H1 (cell line): ENCODE results near the gene ZNF644. TPM values are rescaled to one million over a fixed set of nuclear protein-coding genes. Genes with fewer than 3 reads are reported as not detected.

Experiments used
- CTCF ChIA-PET: fragments of 300-600 bp; sonication (Branson Sonifier 250); formaldehyde crosslinking; loops from one replicate; lab custom pipeline; 2021; ENCODE audit not compliant: partially characterized antibody; lab: Charles Lee
- POLR2A ChIA-PET: fragments of 300-600 bp; sonication (Branson Sonifier 250); formaldehyde crosslinking; loops from one replicate; lab custom pipeline; 2021; ENCODE audit warnings: inconsistent platforms; ENCODE audit not compliant: partially characterized antibody; lab: Charles Lee
- DNase-seq, 2 experiments: peaks; one replicate each; pipeline versions ENCODE4 v3.0.0 to v3.0.0-alpha.2; 2010 to 2022; ENCODE audit warnings: low spot score in 2 of 2, low read depth in 1 of 2, mixed read lengths in 1 of 2
- FAIRE-seq: peaks from 2 replicates; lab custom pipeline; 2011; peaks lifted over from hg19 to GRCh38; lab: Jason Lieb, UNC
- H2AFZ ChIP-seq: 2 replicates; pipeline ENCODE4 v1.8.1; 2012; ENCODE audit warnings: low read length, inconsistent platforms
- H2AK5ac ChIP-seq: 2 replicates; pipeline ENCODE4 v1.6.1; 2013; ENCODE audit warnings: low read depth, low read length
- H2BK120ac ChIP-seq: replicated peaks from 2 replicates; pipeline ENCODE3; 2013; ENCODE audit warnings: low read depth, low read length, inconsistent platforms
- H2BK12ac ChIP-seq: 2 replicates; pipeline ENCODE4 v1.6.1; 2013; ENCODE audit warnings: low read depth, low read length
- H2BK15ac ChIP-seq: 2 replicates; pipeline ENCODE4 v1.6.1; 2013; ENCODE audit warnings: low read length
- H2BK20ac ChIP-seq: 2 replicates; pipeline ENCODE4 v1.6.1; 2013; ENCODE audit warnings: low read length
- H2BK5ac ChIP-seq: 2 replicates; pipeline ENCODE4 v1.6.1; 2013; ENCODE audit warnings: low read depth, low read length
- H3K14ac ChIP-seq: 2 replicates; pipeline ENCODE4 v1.6.1; 2013; ENCODE audit warnings: inconsistent platforms; ENCODE audit not compliant: insufficient read length
- H3K18ac ChIP-seq: 2 replicates; pipeline ENCODE4 v1.6.1; 2013; ENCODE audit warnings: low read length; ENCODE audit errors: extremely low read depth
- H3K23ac ChIP-seq: 2 replicates; pipeline ENCODE4 v1.6.1; 2013; ENCODE audit warnings: inconsistent platforms; ENCODE audit not compliant: insufficient read length
- H3K23me2 ChIP-seq: 2 replicates; pipeline ENCODE4 v1.6.1; 2013; ENCODE audit warnings: low read depth, low read length
- H3K27ac ChIP-seq: 2 replicates; pipeline ENCODE4 v1.6.1; 2011; ENCODE audit warnings: low read depth, low read length, inconsistent platforms
- H3K27me3 ChIP-seq, 4 experiments: replicated peaks in 1 of 4; 1 replicate in 1 of 4; 2 replicates in 3 of 4; pipeline versions ENCODE4 v1.6.1 to v1.8.1; 2011 to 2013; ENCODE audit warnings: low read length in 3 of 4, mild to moderate bottlenecking in 3 of 4, inconsistent platforms in 2 of 4, mixed read lengths in 2 of 4, moderate library complexity in 1 of 4; ENCODE audit not compliant: control insufficient read depth in 3 of 4, insufficient read depth in 3 of 4; ENCODE audit errors: extremely low read depth in 1 of 4
- H3K36me3 ChIP-seq, 4 experiments: 2 replicates each; pipeline versions ENCODE4 v1.6.1 to v1.8.1; 2011 to 2013; ENCODE audit warnings: mild to moderate bottlenecking in 4 of 4, low read length in 3 of 4, moderate library complexity in 2 of 4, control low read depth in 1 of 4, inconsistent platforms in 1 of 4; ENCODE audit not compliant: insufficient read depth in 4 of 4, control insufficient read depth in 2 of 4
- H3K4ac ChIP-seq: replicated peaks from 2 replicates; pipeline ENCODE3; 2013; ENCODE audit warnings: low read length, low read depth, mixed read lengths, inconsistent platforms; ENCODE audit not compliant: insufficient read length
- H3K4me1 ChIP-seq, 4 experiments: replicated peaks in 1 of 4; 1 replicate in 1 of 4; 2 replicates in 3 of 4; pipeline versions ENCODE4 v1.6.1 to v1.8.1; 2011 to 2013; ENCODE audit warnings: low read length in 3 of 4, inconsistent platforms in 2 of 4, mixed read lengths in 1 of 4; ENCODE audit not compliant: insufficient read depth in 4 of 4, control insufficient read depth in 3 of 4
- H3K4me2 ChIP-seq, 2 experiments: 2 replicates each; pipeline versions ENCODE4 v1.6.1 to v1.8.1; 2011 to 2013; ENCODE audit warnings: low read depth in 2 of 2, low read length in 2 of 2, control low read depth in 1 of 2, inconsistent platforms in 1 of 2, mild to moderate bottlenecking in 1 of 2; ENCODE audit not compliant: insufficient read depth in 1 of 2
- H3K4me3 ChIP-seq, 4 experiments: fragments of 200-600, 300-600 bp in 1 of 4; sonication (generic), shearing (Covaris generic), sonication (Bioruptor Twin) in 1 of 4; 2 replicates each; pipeline versions ENCODE4 v1.5.1 to v1.8.1; 2011 to 2016; ENCODE audit warnings: low read length in 4 of 4, low read depth in 3 of 4, control low read depth in 2 of 4, inconsistent platforms in 2 of 4, mild to moderate bottlenecking in 2 of 4, mixed read lengths in 1 of 4, moderate library complexity in 1 of 4; ENCODE audit not compliant: insufficient read depth in 2 of 4; ENCODE audit errors: extremely low read depth in 1 of 4
- H3K56ac ChIP-seq: replicated peaks from 2 replicates; pipeline ENCODE3; 2013; ENCODE audit warnings: low read depth, mild to moderate bottlenecking, mixed read lengths, low read length, inconsistent platforms; ENCODE audit not compliant: insufficient read length
- H3K79me1 ChIP-seq: 2 replicates; pipeline ENCODE4 v1.6.1; 2013; ENCODE audit warnings: low read depth, low read length, control low read depth
- H3K79me2 ChIP-seq, 2 experiments: 2 replicates each; pipeline versions ENCODE4 v1.6.1 to v1.8.1; 2012 to 2013; ENCODE audit warnings: low read length in 2 of 2, mild to moderate bottlenecking in 2 of 2, inconsistent platforms in 1 of 2; ENCODE audit not compliant: insufficient read depth in 2 of 2, control insufficient read depth in 1 of 2
- H3K9ac ChIP-seq, 4 experiments: replicated peaks in 1 of 4; 1 replicate in 1 of 4; 2 replicates in 3 of 4; pipeline versions ENCODE4 v1.6.1 to v1.8.1; 2011 to 2013; ENCODE audit warnings: low read depth in 3 of 4, low read length in 3 of 4, control low read depth in 2 of 4, mild to moderate bottlenecking in 2 of 4, moderate library complexity in 2 of 4, inconsistent platforms in 1 of 4; ENCODE audit errors: extremely low read depth in 1 of 4
- H3K9me3 ChIP-seq, 2 experiments: 2 replicates each; pipeline versions ENCODE4 v1.6.1 to v1.8.1; 2012 to 2013; ENCODE audit warnings: mild to moderate bottlenecking in 2 of 2, moderate library complexity in 2 of 2, control low read depth in 1 of 2, inconsistent platforms in 1 of 2, low read depth in 1 of 2, low read length in 1 of 2, mixed read lengths in 1 of 2; ENCODE audit not compliant: insufficient read depth in 2 of 2
- H4K20me1 ChIP-seq, 2 experiments: replicated peaks in 1 of 2; 2 replicates each; pipeline versions ENCODE3 to v1.8.1; 2011 to 2013; ENCODE audit warnings: inconsistent platforms in 2 of 2, low read length in 2 of 2, mild to moderate bottlenecking in 1 of 2; ENCODE audit not compliant: insufficient read depth in 2 of 2, control insufficient read depth in 1 of 2
- H4K5ac ChIP-seq: 2 replicates; pipeline ENCODE4 v1.6.1; 2013; ENCODE audit warnings: low read length, low read depth, mixed read lengths, inconsistent platforms; ENCODE audit not compliant: insufficient read length
- H4K8ac ChIP-seq: 2 replicates; pipeline ENCODE4 v1.8.0; 2013; ENCODE audit warnings: mild to moderate bottlenecking, moderate library complexity, low read length, inconsistent platforms; ENCODE audit not compliant: insufficient read depth; ENCODE audit errors: extremely low read depth
- H4K91ac ChIP-seq: replicated peaks from 2 replicates; pipeline ENCODE3; 2013; ENCODE audit warnings: low read length, mixed read lengths, inconsistent platforms; ENCODE audit not compliant: insufficient read length
- CBX5 ChIP-seq: fragments of 300-800, 300-1000 bp; sonication (generic); IDR thresholded peaks from 2 replicates; pipeline ENCODE4 v1.7.1; 2016; ENCODE audit warnings: antibody characterized with exemption, low read length, low read depth
- EGR1 ChIP-seq: IDR thresholded peaks from 2 replicates; pipeline ENCODE4 v1.6.1; 2011; ENCODE audit warnings: low read depth, low read length, borderline replicate concordance
- KDM4A ChIP-seq: IDR thresholded peaks from one replicate; pipeline ENCODE4 v1.7.1; 2012; ENCODE audit warnings: low read depth, mild to moderate bottlenecking, moderate library complexity, low read length, inconsistent platforms; ENCODE audit not compliant: severe bottlenecking
- NANOG ChIP-seq: IDR thresholded peaks from 2 replicates; pipeline ENCODE4 v1.6.1; 2011; ENCODE audit warnings: low read length, low read depth, mild to moderate bottlenecking, inconsistent platforms; ENCODE audit not compliant: insufficient read depth, poor library complexity, severe bottlenecking
- WGBS, 2 experiments: shearing (Covaris generic) in 1 of 2; methylation state at CpG; one replicate each; pipeline versions ENCODE4 v1.1.6 to v1.1.7; 2013 to 2015; ENCODE audit warnings: low lambda C conversion rate in 2 of 2, mixed read lengths in 2 of 2, inconsistent platforms in 1 of 2, low coverage in 1 of 2, missing lambda C conversion rate in 1 of 2; ENCODE audit not compliant: insufficient replicate concordance in 2 of 2, insufficient coverage in 1 of 2, insufficient read length in 1 of 2; ENCODE audit errors: extremely low coverage in 1 of 2, missing lambda C conversion rate in 1 of 2; 5-methylcytosine and 5-hydroxymethylcytosine counted together
- polyA plus RNA-seq, 7 experiments: library from polyadenylated mRNA; depleted of rRNA in 3 of 7; stranded (reverse) in 5 of 7; unstranded in 2 of 7; fragments of >200 nt in 5 of 7; fragments of 200-250 nt in 2 of 7; gene quantifications; 1 replicate in 5 of 7; 2 replicates in 1 of 7; 4 replicates in 1 of 7; pipeline versions ENCODE4 v1.2.1 to v1.2.3, GENCODE V29; 2011 to 2013; ENCODE audit warnings: missing spikeins in 2 of 7, mixed read lengths in 2 of 7
- total RNA-seq: library from RNA; stranded (reverse); fragmentation: NEBNext Ultra II Directional; extraction: Animal tissue kit (Norgen Biotek cat#: 25700); gene quantifications from 2 replicates; pipeline ENCODE4 v1.2.1, GENCODE V29; 2021

Gene ZNF644
- total and polyA plus RNA-seq, 2 of the 8 experiments (the other 6 are each of a cell fraction or from before 2014, with no cell fraction given), result 14.5 to 93.5 TPM

DNA sequence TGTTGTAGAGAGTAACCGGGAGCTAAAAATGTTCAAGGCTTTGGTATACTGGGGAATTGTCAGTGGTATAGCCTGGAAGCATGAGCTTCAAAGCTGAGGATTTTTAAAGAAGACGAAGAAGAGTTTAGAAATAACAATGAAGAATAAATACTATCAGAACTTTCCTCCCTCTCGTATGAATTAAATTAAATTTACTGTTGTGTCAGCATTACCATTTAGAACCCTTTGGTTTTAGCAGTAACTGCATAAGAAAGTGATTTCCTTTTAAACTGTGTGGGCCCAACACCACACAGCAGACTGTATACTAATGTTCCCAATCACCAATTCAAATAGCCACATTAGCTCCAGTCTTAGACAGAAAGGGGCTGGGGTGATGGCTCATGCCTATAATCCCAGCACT is 122.6 kb downstream of the ZNF644 start:
- Histone ChIP-seq H2BK20ac (no peak overlapping the region), H3K56ac (no peak overlapping the region), H3K23me2 (no peaks in the 10 kb centered on the region), H4K91ac (no peak overlapping the region), H3K9me3 (no peaks in the 10 kb centered on the region), H3K9ac (no peak overlapping the region), H2BK12ac (no peak overlapping the region), H3K4me2 (no peak overlapping the region), H3K27me3 (no peaks in the 10 kb centered on the region), H3K79me1 (no peaks in the 10 kb centered on the region), H2BK5ac (no peak overlapping the region), H3K14ac (no peak overlapping the region), H3K23ac (no peak overlapping the region), H2BK15ac (no peak overlapping the region), H3K27ac (no peak overlapping the region), H3K79me2 (no peaks in the 10 kb centered on the region), H4K5ac (no peak overlapping the region), H2BK120ac (no peak overlapping the region), H4K20me1 (no peaks in the 10 kb centered on the region), H4K8ac (no peak overlapping the region), H3K36me3 (peaks cover 0 to 13% (median 0%) of the 10 kb centered on the region in 4 experiments; a peak in 3 of 8 replicates), H2AFZ (no peak overlapping the region), H3K4me3 (no peak overlapping the region), H3K4me1 (no peaks in the 10 kb centered on the region), H3K18ac (no peak overlapping the region), H3K4ac (no peak overlapping the region), H2AK5ac (no peak overlapping the region)
- WGBS, 2 experiments, result 89% methylated on average over 3 of the region's 3 CpGs; no CpG with 5 or more reads in 1 of the 2 experiments
- no peak for DNase-seq
- TF ChIP-seq NANOG (no peak), CBX5 (no peak), KDM4A (no peak), EGR1 (no peak)
- POLR2A ChIA-PET, result interaction anchor here (1.0 kb wide), 1 partner anchor 45 kb away, joined by 3 read pairs; no protein-coding TSS in a partner anchor
- CTCF ChIA-PET, result interaction anchor here (0.6 to 0.7 kb wide), 3 partner anchors 9 to 232 kb away, joined by 3 to 5 read pairs (median 4); no protein-coding TSS in a partner anchor
- FAIRE-seq, result no peak
